Stimulated activated effector memory CD8-positive, alpha-beta T cell treated with anti-CD3 and anti-CD28 coated beads, Interleukin-12 subunit alpha, Interleukin-12 subunit beta, amount 100 ng/mL, for 72 hours (primary cell): ENCODE measurements around the gene BLOC1S5.

ENCODE experiments used
- ATAC-seq: fragments of 150-1000 bp; cut with Tn5 transposase; 2 replicates; pipeline ENCODE4 v1.10.0; 2021
- DNase-seq, 2 donors: peaks; one replicate each; pipeline ENCODE4 v3.0.0; 2021 to 2022; ENCODE audit warnings: low spot score in 2 of 2
- H3K27ac Mint-ChIP-seq: one replicate; pipeline ENCODE4 v1.8.0; 2022; ENCODE audit warnings: mild to moderate bottlenecking, mixed read lengths
- H3K36me3 Mint-ChIP-seq: one replicate; pipeline ENCODE4 v1.8.0; 2022; ENCODE audit warnings: mild to moderate bottlenecking, mixed read lengths
- H3K4me1 Mint-ChIP-seq: one replicate; pipeline ENCODE4 v1.8.0; 2022; ENCODE audit warnings: mixed read lengths
- H3K4me3 Mint-ChIP-seq: one replicate; pipeline ENCODE4 v1.8.0; 2022; ENCODE audit warnings: mild to moderate bottlenecking, mixed read lengths
- H3K9me3 Mint-ChIP-seq: one replicate; pipeline ENCODE4 v1.8.0; 2022; ENCODE audit warnings: mixed read lengths

BLOC1S5 gene

DNA sequence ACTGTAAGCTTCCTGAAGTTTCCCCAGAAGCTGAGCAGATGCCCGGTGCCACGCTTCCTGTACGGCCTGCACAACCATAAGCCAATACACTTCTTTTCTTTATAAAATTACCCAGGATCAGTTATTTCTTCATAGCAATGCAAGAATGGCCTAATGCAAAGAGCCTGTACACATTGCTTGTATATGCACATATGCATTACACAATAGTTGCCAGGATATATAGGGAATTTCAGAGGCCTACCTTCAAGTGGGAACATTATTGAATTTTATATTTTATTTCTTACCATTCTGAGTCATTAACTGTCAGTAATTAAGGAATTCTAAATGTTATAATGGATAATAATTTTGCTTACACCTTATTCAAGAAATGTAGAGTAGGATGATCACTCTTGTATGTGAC lies 93.6 kb downstream of the BLOC1S5 start:
- Mint-ChIP-seq H3K36me3 (no peaks in the 10 kb centered on the region), H3K4me1 (no peaks in the 10 kb centered on the region), H3K27ac (no peak overlapping the region), H3K4me3 (no peak overlapping the region), H3K9me3 (peaks cover 6% of the 10 kb centered on the region)
- ATAC-seq (no peak), DNase-seq (no peak)
